HFFc6 (cell line): ENCODE results near the gene ERBB4. TPM values are rescaled to one million over a fixed set of nuclear protein-coding genes. Genes with fewer than 3 reads are reported as not detected.

Experiments used
- DNase-seq: peaks from one replicate; pipeline ENCODE4 v3.0.0-alpha.2; 2018
- H3K27ac Mint-ChIP-seq: 2 replicates; pipeline ENCODE4 v1.8.0; 2020; ENCODE audit warnings: mild to moderate bottlenecking, mixed read lengths
- H3K27me3 Mint-ChIP-seq: 2 replicates; pipeline ENCODE4 v1.8.0; 2021; ENCODE audit warnings: mild to moderate bottlenecking, moderate library complexity, mixed read lengths; ENCODE audit not compliant: insufficient read depth
- H3K36me3 Mint-ChIP-seq: 2 replicates; pipeline ENCODE4 v1.8.0; 2021; ENCODE audit warnings: low read depth, mixed read lengths
- H3K4me1 Mint-ChIP-seq: 2 replicates; pipeline ENCODE4 v1.8.0; 2020; ENCODE audit warnings: low read depth, mixed read lengths
- H3K4me3 Mint-ChIP-seq: 2 replicates; pipeline ENCODE4 v1.8.0; 2020; ENCODE audit warnings: mild to moderate bottlenecking, moderate library complexity, mixed read lengths
- H3K9me3 Mint-ChIP-seq: 2 replicates; pipeline ENCODE4 v1.8.0; 2020; ENCODE audit warnings: mild to moderate bottlenecking, mixed read lengths
- CTCF ChIP-seq: fragments of 200-600 bp; sonication (generic); IDR thresholded peaks from 2 replicates; pipeline ENCODE4 v1.5.0; 2021; ENCODE audit warnings: antibody characterized with exemption, mild to moderate bottlenecking
- total RNA-seq, 6 experiments: library from RNA; stranded (reverse); fragmentation: NEBNext Ultra II Directional; extraction: Animal tissue kit (Norgen Biotek cat#: 25700); gene quantifications; 2 replicates in 1 of 6; 3 replicates in 5 of 6; pipeline ENCODE4 v1.2.3, GENCODE V29; 2021

Gene ERBB4
- total RNA-seq, 6 experiments from 2014 or later: not detected

GRCh38 chr2:212269005-212269404 lies 269.6 kb downstream of the ERBB4 start:
- no peaks in the 10 kb centered on the region for H3K4me1 Mint-ChIP-seq
- TF ChIP-seq CTCF: no peak
- H3K36me3 Mint-ChIP-seq: no peaks in the 10 kb centered on the region
- no peaks in the 10 kb centered on the region for H3K27me3 Mint-ChIP-seq
- peaks cover 3% of the 10 kb centered on the region; the same call in 1 of the 2 replicates for H3K9me3 Mint-ChIP-seq
- DNase-seq: no peak
- no peak overlapping the region for H3K4me3 Mint-ChIP-seq
- no peak overlapping the region for H3K27ac Mint-ChIP-seq

GRCh38 chr2:212266297-212266696 lies 272.3 kb downstream of the ERBB4 start:
- H3K4me3 Mint-ChIP-seq: peak overlapping the region; percentile 81; the same call in 1 of the 2 replicates
- no peak for DNase-seq
- H3K27ac Mint-ChIP-seq: no peak overlapping the region
- no peaks in the 10 kb centered on the region for H3K27me3 Mint-ChIP-seq
- no peaks in the 10 kb centered on the region for H3K4me1 Mint-ChIP-seq
- no peaks in the 10 kb centered on the region for H3K36me3 Mint-ChIP-seq
- TF ChIP-seq CTCF: no peak
- peaks cover 3% of the 10 kb centered on the region; the same call in 1 of the 2 replicates for H3K9me3 Mint-ChIP-seq

DNA sequence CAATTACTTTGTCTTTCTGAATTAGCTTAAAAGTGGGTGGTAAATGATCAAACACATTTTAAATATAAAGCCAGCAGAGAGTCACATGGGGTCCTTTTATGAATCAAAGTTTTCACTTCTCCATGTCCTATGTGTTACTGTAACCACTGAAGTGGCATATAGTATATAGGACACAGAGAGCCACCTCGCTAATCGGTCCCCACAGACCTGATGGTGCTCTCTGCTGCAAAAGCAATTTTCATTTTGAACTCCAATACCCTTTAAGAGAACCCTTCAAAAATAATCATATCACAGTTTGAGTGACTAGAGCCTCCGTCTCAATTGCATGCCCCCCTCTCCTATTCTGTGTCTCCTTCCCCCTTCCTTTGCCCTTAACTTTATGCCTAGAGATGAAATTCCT lies 272.8 kb downstream of the ERBB4 start:
- no peak for DNase-seq
- TF ChIP-seq CTCF: no peak
- Mint-ChIP-seq H3K36me3 (no peaks in the 10 kb centered on the region), H3K4me1 (no peaks in the 10 kb centered on the region), H3K9me3 (peaks cover 3% of the 10 kb centered on the region; the same call in 1 of the 2 replicates), H3K27me3 (no peaks in the 10 kb centered on the region), H3K4me3 (peak overlapping the region; percentile 81; the same call in 1 of the 2 replicates), H3K27ac (no peak overlapping the region)

DNA sequence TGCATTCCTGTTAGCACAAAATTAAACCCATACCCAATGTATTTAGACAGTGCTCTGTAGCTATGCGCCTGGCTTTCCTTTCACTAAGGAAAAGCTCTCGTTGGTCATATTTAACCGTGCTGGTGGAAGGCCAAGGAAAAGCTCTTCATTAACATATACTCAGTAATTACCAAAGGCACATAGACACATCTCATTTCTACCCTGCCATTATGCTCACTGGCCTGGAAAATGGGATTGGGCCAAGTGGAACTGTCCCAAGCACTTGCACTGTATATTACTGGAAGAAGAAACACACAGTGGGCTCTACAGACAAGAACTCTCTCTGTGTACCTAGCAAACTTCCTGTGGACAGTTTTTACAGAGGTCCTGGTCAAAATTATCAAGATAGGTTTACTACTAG lies 274.4 kb downstream of the ERBB4 start:
- no peak for TF ChIP-seq CTCF
- no peak for DNase-seq
- Mint-ChIP-seq H3K4me3 (no peak overlapping the region), H3K4me1 (no peaks in the 10 kb centered on the region), H3K36me3 (no peaks in the 10 kb centered on the region), H3K27ac (no peak overlapping the region), H3K9me3 (peaks cover 11% of the 10 kb centered on the region), H3K27me3 (no peaks in the 10 kb centered on the region)

GRCh38 chr2:212259226-212259625 lies 279.4 kb downstream of the ERBB4 start:
- Mint-ChIP-seq H3K27ac (no peak overlapping the region), H3K36me3 (no peaks in the 10 kb centered on the region), H3K27me3 (no peaks in the 10 kb centered on the region), H3K9me3 (peaks cover 8% of the 10 kb centered on the region), H3K4me1 (no peaks in the 10 kb centered on the region), H3K4me3 (no peak overlapping the region)
- DNase-seq: no peak
- no peak for TF ChIP-seq CTCF

- Mint-ChIP-seq H3K36me3 (no peaks in the 10 kb centered on the region), H3K9me3 (no peaks in the 10 kb centered on the region), H3K4me3 (no peak overlapping the region), H3K27ac (no peak overlapping the region), H3K4me1 (no peaks in the 10 kb centered on the region), H3K27me3 (no peaks in the 10 kb centered on the region)
- TF ChIP-seq CTCF: no peak
- no peak for DNase-seq
These were observed 284.3 kb downstream of the ERBB4 start for GRCh38 chr2:212254339-212254738.
